ENCODE data around the gene NBAS.
"Not testable (repeated sequence)": the region's sequence is repeated elsewhere in the genome, so short reads cannot be mapped to it uniquely, and the experiment has no call there.

Gene NBAS

GRCh38 chr2:15260835-15261234 is 300.3 kb downstream of the NBAS start:
- no peak for DNase-seq (ENCODE audit: low spot score)

- DNase-seq (ENCODE audit: low spot score), result no peak
These were observed 300.9 kb downstream of the NBAS start for GRCh38 chr2:15260196-15260595.

GRCh38 chr2:15259356-15259756 is 301.8 kb downstream of the NBAS start:
- DNase-seq (ENCODE audit: low spot score), result no peak

GRCh38 chr2:15258385-15258784 is 302.7 kb downstream of the NBAS start:
- DNase-seq (ENCODE audit: low spot score), result not testable (repeated sequence)

- DNase-seq (ENCODE audit: low spot score), result no peak
These were observed 307.3 kb downstream of the NBAS start for GRCh38 chr2:15253835-15254286.

- DNase-seq (ENCODE audit: low spot score), result no peak
These were observed 307.9 kb downstream of the NBAS start for GRCh38 chr2:15253247-15253646.

- DNase-seq (ENCODE audit: low spot score), result no peak
These were observed 309.4 kb downstream of the NBAS start for GRCh38 chr2:15251753-15252152.

GRCh38 chr2:15250946-15251345 is 310.2 kb downstream of the NBAS start:
- DNase-seq (ENCODE audit: low spot score), result not testable (repeated sequence)

GRCh38 chr2:15246870-15247269 is 314.3 kb downstream of the NBAS start:
- DNase-seq (ENCODE audit: low spot score), result no peak

- DNase-seq (ENCODE audit: low spot score), result no peak
These were observed 317.4 kb downstream of the NBAS start for GRCh38 chr2:15243762-15244161.

- no peak for DNase-seq (ENCODE audit: low spot score)
These were observed 318.1 kb downstream of the NBAS start for GRCh38 chr2:15242936-15243461.

- DNase-seq (ENCODE audit: low spot score), result no peak
These were observed 319.2 kb downstream of the NBAS start for GRCh38 chr2:15241929-15242328.

- DNase-seq (ENCODE audit: low spot score), result no peak
These were observed 319.9 kb downstream of the NBAS start for GRCh38 chr2:15241201-15241600.

- no peak for DNase-seq (ENCODE audit: low spot score)
These were observed 323.1 kb downstream of the NBAS start for GRCh38 chr2:15238028-15238427.

- no peak for DNase-seq (ENCODE audit: low spot score)
These were observed 330.4 kb downstream of the NBAS start for GRCh38 chr2:15230599-15231192.

GRCh38 chr2:15226661-15227060 is 334.5 kb downstream of the NBAS start:
- DNase-seq (ENCODE audit: low spot score), result no peak

GRCh38 chr2:15225131-15225530 is 336.0 kb downstream of the NBAS start:
- DNase-seq (ENCODE audit: low spot score), result no peak

GRCh38 chr2:15224641-15225040 is 336.5 kb downstream of the NBAS start:
- no peak for DNase-seq (ENCODE audit: low spot score)

- DNase-seq (ENCODE audit: low spot score), result peak; percentile 52
These were observed 337.2 kb downstream of the NBAS start for GRCh38 chr2:15223887-15224286.

GRCh38 chr2:15222856-15223255 is 338.3 kb downstream of the NBAS start:
- no peak for DNase-seq (ENCODE audit: low spot score)

- DNase-seq (ENCODE audit: low spot score), result no peak
These were observed 340.5 kb downstream of the NBAS start for GRCh38 chr2:15220603-15221002.

- DNase-seq (ENCODE audit: low spot score), result no peak
These were observed 342.6 kb downstream of the NBAS start for GRCh38 chr2:15218423-15219086.

GRCh38 chr2:15212249-15212648 is 348.9 kb downstream of the NBAS start:
- DNase-seq (ENCODE audit: low spot score), result no peak

- DNase-seq (ENCODE audit: low spot score), result not testable (repeated sequence)
These were observed 350.6 kb downstream of the NBAS start for GRCh38 chr2:15210542-15210941.

All from hepatic stellate cell (primary cell).